Measurements from ENCODE around the gene MYF5.

Gene MYF5

DNA sequence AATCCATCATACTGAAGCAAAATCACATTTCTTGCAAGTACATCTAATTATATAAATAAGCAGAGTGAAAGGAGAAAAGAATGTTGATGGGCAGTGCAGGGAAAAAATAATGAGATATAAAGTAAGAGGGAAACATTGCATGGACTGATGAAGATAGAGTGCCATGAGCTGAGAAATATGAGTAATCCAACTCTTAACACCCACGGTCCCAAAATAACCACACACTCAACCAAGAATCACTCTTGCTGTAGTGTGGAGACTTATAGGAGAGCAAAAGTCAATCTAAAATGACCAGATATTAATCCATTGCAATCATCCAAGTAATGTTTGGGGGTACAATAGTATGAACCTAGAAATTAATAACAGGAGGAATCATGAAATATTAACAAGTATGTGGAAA, 40.2 kb downstream of the MYF5 start:
- in situ Hi-C loops (cut with HindIII; ENCODE audit: low sequenced_read_pairs), result no loop called here

DNA sequence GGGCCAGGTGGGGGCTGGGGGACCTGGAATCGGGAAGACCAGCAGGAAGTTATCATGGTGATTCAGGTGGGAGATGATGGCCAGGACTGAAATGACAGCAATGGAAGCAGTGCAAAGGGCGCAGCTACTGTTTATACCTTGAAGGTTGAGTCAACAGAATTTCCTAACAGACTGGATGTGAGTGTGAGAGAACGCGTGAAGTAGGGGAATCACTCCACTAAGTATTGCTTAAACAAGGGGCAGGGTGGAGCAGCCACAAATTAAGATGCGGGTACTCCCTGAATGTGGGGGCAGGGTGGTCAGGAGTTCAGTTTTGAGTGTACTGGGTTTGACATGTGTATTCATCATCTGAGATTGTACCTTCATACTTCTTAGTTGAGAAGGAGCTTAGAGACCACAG, 45.1 kb downstream of the MYF5 start:
- in situ Hi-C loops (cut with HindIII; ENCODE audit: low sequenced_read_pairs), result no loop called here

DNA sequence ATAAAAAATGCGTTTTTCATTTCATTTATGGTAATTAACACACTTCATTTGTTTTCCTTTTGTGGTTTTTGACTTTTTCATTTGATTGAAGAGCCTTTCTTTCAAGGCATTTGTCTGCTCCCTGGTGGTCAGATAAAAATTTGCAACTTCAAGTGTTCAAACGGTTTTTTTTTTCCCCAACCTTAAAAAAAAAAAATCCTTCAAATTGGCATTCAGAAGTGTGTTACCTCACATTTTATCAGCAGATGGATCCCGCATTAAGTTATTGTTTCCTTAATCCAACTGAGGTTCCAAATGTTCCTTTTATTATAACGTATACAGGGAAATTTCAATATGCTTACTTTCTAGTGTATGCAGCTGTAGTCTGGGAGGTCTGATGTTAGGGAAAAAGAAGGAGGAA, 47.2 kb downstream of the MYF5 start:
- in situ Hi-C loops (cut with HindIII; ENCODE audit: low sequenced_read_pairs), result no loop called here

DNA sequence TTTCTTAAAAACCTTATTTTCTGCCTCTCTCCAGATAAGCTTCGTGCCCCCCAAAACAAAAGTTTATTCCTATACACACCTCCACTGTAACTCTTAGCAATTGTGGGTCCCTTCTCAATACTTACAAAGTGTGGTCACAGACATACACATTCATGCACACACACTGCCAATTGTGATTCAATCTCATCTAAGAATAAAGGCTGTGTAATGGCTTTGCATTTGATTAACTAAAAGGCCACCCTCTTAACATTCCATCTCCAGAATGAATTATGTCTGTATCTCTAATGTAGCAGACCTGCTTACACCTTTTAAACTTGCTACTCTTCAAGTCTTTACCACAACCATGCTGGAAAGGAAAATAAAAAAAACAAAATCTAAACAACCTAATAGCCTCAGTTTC, 49.5 kb downstream of the MYF5 start:
- in situ Hi-C loops (cut with HindIII; ENCODE audit: low sequenced_read_pairs), result loop anchor here (5.0 kb wide), 1 partner anchor 359 kb away; no protein-coding TSS in a partner anchor

DNA sequence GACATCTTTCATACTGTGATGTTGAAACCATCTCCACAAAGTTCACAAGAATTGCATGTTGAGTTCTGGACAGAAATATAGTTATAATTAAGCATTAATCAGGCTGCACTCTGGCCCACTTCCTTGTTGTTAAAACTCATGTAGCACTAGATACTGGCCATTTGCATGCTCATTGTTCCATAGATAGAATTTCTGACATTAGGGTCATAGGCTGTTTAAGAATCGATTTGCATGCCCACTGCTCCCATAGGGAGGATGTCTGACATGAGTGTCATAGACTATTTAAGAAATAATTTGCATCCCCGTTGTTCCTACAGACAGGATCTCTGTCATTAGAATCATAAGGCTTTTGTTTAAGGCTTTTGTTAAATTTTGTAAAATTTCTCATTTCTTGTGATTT, 50.2 kb downstream of the MYF5 start:
- in situ Hi-C loops (cut with HindIII; ENCODE audit: low sequenced_read_pairs), result loop anchor here (5.0 kb wide), 1 partner anchor 360 kb away; no protein-coding TSS in a partner anchor
